SK-N-SH treated with all-trans-retinoic acid at 6 μM for 48 hours (cell line): ENCODE results near the gene CAVIN2.

Experiments used
- ATAC-seq: fragments of 200-7000 bp; cut with Tn5 transposase; 3 replicates; pipeline ENCODE4 v1.9.1; 2020; ENCODE audit warnings: mild to moderate bottlenecking, moderate library complexity
- ARNTL ChIP-seq: fragments of 450-650 bp; formaldehyde crosslinking; IDR thresholded peaks from 2 replicates; pipeline ENCODE4 v1.5.0; 2020; ENCODE audit warnings: low read depth, mild to moderate bottlenecking, moderate library complexity, borderline replicate concordance
- BACH2 ChIP-seq: fragments of 250-450 bp; sonication (Bioruptor Pico); IDR thresholded peaks from 2 replicates; pipeline ENCODE4 v1.9.0; 2021; ENCODE audit warnings: mild to moderate bottlenecking, borderline replicate concordance
- CREB5 ChIP-seq: fragments of 250-450 bp; sonication (Bioruptor Pico); IDR thresholded peaks from 2 replicates; pipeline ENCODE4 v1.5.1; 2020; ENCODE audit warnings: low read depth, mild to moderate bottlenecking, moderate library complexity
- CSDC2 ChIP-seq: fragments of 250-450 bp; sonication (Bioruptor Pico); IDR thresholded peaks from 2 replicates; pipeline ENCODE4 v1.5.0; 2020; ENCODE audit warnings: mild to moderate bottlenecking, moderate library complexity
- CSRNP3 ChIP-seq: fragments of 250-450 bp; sonication (Bioruptor Pico); IDR thresholded peaks from 2 replicates; pipeline ENCODE4 v1.5.1; 2021; ENCODE audit warnings: mild to moderate bottlenecking, moderate library complexity
- ESRRG ChIP-seq: fragments of 250-450 bp; sonication (Bioruptor Pico); IDR thresholded peaks from 2 replicates; pipeline ENCODE4 v1.6.1; 2021; ENCODE audit warnings: mild to moderate bottlenecking
- GLIS3 ChIP-seq: fragments of 250-450 bp; sonication (Bioruptor Pico); IDR thresholded peaks from 2 replicates; pipeline ENCODE4 v1.5.0; 2020; ENCODE audit warnings: mild to moderate bottlenecking, moderate library complexity
- ISL1 ChIP-seq: fragments of 250-450 bp; sonication (Bioruptor Pico); IDR thresholded peaks from 2 replicates; pipeline ENCODE4 v2.1.2; 2022; ENCODE audit warnings: mild to moderate bottlenecking, moderate library complexity
- PATZ1 ChIP-seq: fragments of 250-450 bp; sonication (Bioruptor Pico); IDR thresholded peaks from 2 replicates; pipeline ENCODE4 v1.8.0; 2020; ENCODE audit warnings: mild to moderate bottlenecking, moderate library complexity, borderline replicate concordance
- POU6F1 ChIP-seq: fragments of 250-450 bp; sonication (Bioruptor Pico); IDR thresholded peaks from 2 replicates; pipeline ENCODE4 v1.8.0; 2021; ENCODE audit warnings: low read depth, mild to moderate bottlenecking, moderate library complexity, borderline replicate concordance
- PPARA ChIP-seq: fragments of 250-450 bp; sonication (Bioruptor Pico); IDR thresholded peaks from 2 replicates; pipeline ENCODE4 v1.5.0; 2020; ENCODE audit warnings: mild to moderate bottlenecking, borderline replicate concordance
- RARB ChIP-seq: fragments of 250-450 bp; sonication (Bioruptor Pico); IDR thresholded peaks from 2 replicates; pipeline ENCODE4 v1.8.0; 2021; ENCODE audit warnings: mild to moderate bottlenecking, moderate library complexity
- SNAI2 ChIP-seq: fragments of 250-450 bp; sonication (Bioruptor Pico); IDR thresholded peaks from 2 replicates; pipeline ENCODE4 v1.5.0; 2020; ENCODE audit warnings: mild to moderate bottlenecking, moderate library complexity
- TCF4 ChIP-seq: fragments of 250-450 bp; sonication (Bioruptor Pico); IDR thresholded peaks from 2 replicates; pipeline ENCODE4 v1.8.0; 2021; ENCODE audit warnings: mild to moderate bottlenecking, moderate library complexity, borderline replicate concordance
- TOX ChIP-seq: fragments of 250-450 bp; sonication (Bioruptor Pico); IDR thresholded peaks from 2 replicates; pipeline ENCODE4 v1.8.0; 2021; ENCODE audit warnings: mild to moderate bottlenecking, moderate library complexity, borderline replicate concordance
- ZC3H10 ChIP-seq: fragments of 250-450 bp; sonication (Bioruptor Pico); IDR thresholded peaks from 2 replicates; pipeline ENCODE4 v1.5.1; 2021; ENCODE audit warnings: mild to moderate bottlenecking, moderate library complexity
- ZFP3 ChIP-seq: fragments of 250-450 bp; sonication (Bioruptor Pico); IDR thresholded peaks from 2 replicates; pipeline ENCODE4 v1.5.0; 2020; ENCODE audit warnings: mild to moderate bottlenecking, moderate library complexity
- ZNF565 ChIP-seq: fragments of 450-650 bp; formaldehyde crosslinking; conservative IDR thresholded peaks from 2 replicates; pipeline ENCODE4 v1.5.0; 2020; ENCODE audit warnings: low read depth, mild to moderate bottlenecking, moderate library complexity
- ZNF70 ChIP-seq: fragments of 450-650 bp; formaldehyde crosslinking; IDR thresholded peaks from 2 replicates; pipeline ENCODE4 v1.5.0; 2020; ENCODE audit warnings: mild to moderate bottlenecking, moderate library complexity
- ZNF8 ChIP-seq: fragments of 450-650 bp; formaldehyde crosslinking; IDR thresholded peaks from 2 replicates; pipeline ENCODE4 v1.5.0; 2020; ENCODE audit warnings: mild to moderate bottlenecking, moderate library complexity

CAVIN2 gene

DNA sequence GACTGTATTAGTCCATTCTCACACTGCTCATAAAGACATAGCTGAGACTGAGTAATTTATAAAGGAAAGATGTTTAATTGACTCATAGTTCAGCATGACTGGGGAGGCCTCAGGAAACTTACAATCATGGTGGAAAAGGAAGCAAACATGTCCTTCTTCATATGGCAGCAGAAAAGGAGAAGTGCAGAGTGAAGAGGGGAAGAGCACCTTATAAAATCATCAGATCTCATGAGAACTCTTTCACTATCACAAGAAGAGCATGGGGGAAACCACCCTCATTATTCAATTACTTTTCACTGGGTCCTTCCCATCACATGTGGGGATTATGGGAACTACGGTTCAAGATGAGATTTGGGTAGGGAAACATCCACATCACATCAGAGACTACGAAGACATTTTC is 43.0 kb upstream of the CAVIN2 start:
- ATAC-seq, result no peak
- no peak for TF ChIP-seq ZNF8 (CRISPR knock-in tag)
- no peak for TF ChIP-seq CREB5 (CRISPR knock-in tag)
- no peak for TF ChIP-seq CSRNP3 (CRISPR knock-in tag)
- TF ChIP-seq PPARA (CRISPR knock-in tag), result no peak
- TF ChIP-seq BACH2, result no peak
- TF ChIP-seq ESRRG (CRISPR knock-in tag), result no peak
- no peak for TF ChIP-seq POU6F1
- TF ChIP-seq ZNF70, result no peak
- no peak for TF ChIP-seq TOX (CRISPR knock-in tag)
- TF ChIP-seq ZC3H10 (CRISPR knock-in tag), result no peak
- TF ChIP-seq ZNF565 (CRISPR knock-in tag), result no peak
- no peak for TF ChIP-seq RARB (CRISPR knock-in tag)
- no peak for TF ChIP-seq TCF4 (CRISPR knock-in tag)
- no peak for TF ChIP-seq PATZ1
- no peak for TF ChIP-seq ZFP3 (CRISPR knock-in tag)
- no peak for TF ChIP-seq ISL1 (CRISPR knock-in tag)
- TF ChIP-seq CSDC2 (CRISPR knock-in tag), result no peak

DNA sequence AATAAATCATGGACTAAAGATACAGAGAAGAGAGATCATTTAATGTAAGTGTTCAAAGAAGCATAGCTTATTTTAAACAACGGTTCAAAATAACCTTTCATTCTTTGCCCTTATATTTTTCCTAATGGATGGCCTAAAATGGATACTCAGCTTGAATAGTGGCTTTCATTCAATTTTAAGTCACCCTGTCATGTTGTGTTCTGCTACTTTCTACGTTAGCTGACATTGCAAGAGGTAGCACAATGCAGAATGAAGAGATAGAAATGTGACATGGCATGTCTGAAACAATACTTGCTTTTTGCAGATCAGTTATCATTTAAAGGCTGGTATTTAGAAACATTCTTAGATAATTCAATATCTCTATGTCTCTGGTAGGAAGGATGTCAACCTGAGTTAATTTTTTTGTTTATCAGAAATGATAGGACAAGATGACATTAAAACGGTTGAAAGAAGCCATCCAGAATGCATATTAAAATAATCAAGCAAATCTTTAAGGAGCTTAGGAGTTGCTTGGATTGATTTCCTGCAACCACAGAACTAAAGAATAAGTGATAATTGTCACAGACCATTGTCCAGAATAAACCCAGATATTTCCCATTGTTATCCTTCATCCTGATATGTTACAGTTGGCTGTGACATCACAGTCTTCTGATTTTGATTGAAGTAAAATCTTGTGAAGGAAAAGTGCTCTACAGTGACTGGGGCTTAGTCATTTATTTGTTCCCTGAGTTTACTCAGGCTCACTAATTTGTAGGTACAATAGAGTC is 41.7 kb upstream of the CAVIN2 start:
- peak; percentile 56 for ATAC-seq
- peak; percentile 59 for TF ChIP-seq ISL1 (CRISPR knock-in tag)
- no peak for TF ChIP-seq ZNF70
- TF ChIP-seq ZFP3 (CRISPR knock-in tag), result no peak
- TF ChIP-seq GLIS3 (CRISPR knock-in tag), result no peak
- TF ChIP-seq ZNF8 (CRISPR knock-in tag), result no peak
- TF ChIP-seq, all 23 proteins: peak for 1

DNA sequence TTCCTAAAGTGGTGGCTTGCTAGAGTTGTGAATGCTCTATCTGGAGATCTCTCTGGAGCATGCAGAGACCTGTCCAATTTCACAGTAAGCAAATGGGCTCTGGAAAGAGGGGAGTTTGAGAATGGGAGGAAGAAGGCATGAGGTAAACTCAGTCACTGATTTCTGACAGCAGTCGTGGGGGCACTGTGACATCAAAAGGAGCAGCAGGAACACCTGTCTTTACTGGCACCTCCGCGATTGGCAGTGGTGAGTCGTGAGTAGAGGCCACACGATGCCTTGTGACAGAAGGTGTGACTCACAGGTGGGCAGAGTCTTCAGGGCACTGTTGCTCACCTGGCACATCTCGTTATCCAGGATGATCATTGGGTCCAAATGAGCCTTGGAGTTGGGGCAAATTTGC is 38.8 kb upstream of the CAVIN2 start:
- no peak for TF ChIP-seq CSDC2 (CRISPR knock-in tag)
- TF ChIP-seq ARNTL, result no peak
- TF ChIP-seq ZNF565 (CRISPR knock-in tag), result no peak
- TF ChIP-seq ZNF8 (CRISPR knock-in tag), result no peak
- TF ChIP-seq CSRNP3 (CRISPR knock-in tag), result no peak
- no peak for TF ChIP-seq BACH2
- TF ChIP-seq PPARA (CRISPR knock-in tag), result no peak
- TF ChIP-seq POU6F1, result no peak
- TF ChIP-seq SNAI2 (CRISPR knock-in tag), result no peak
- TF ChIP-seq TOX (CRISPR knock-in tag), result no peak
- no peak for TF ChIP-seq ZC3H10 (CRISPR knock-in tag)
- no peak for TF ChIP-seq ZFP3 (CRISPR knock-in tag)
- no peak for ATAC-seq
